Memory B cell (primary cell): ENCODE data around the gene PALLD.

Source experiments
- ATAC-seq: fragments of 150-1000 bp; cut with Tn5 transposase; 2 replicates; pipeline ENCODE4 v1.10.0; 2021; ENCODE audit warnings: low read depth, mild to moderate bottlenecking, moderate library complexity
- DNase-seq, 2 donors: peaks; one replicate each; pipeline ENCODE4 v3.0.0; 2022; ENCODE audit warnings: low spot score in 2 of 2
- H3K27ac Mint-ChIP-seq: one replicate; pipeline ENCODE4 v1.8.0; 2022; ENCODE audit warnings: mild to moderate bottlenecking, moderate library complexity, mixed read lengths
- H3K27me3 Mint-ChIP-seq: one replicate; pipeline ENCODE4 v1.8.0; 2022; ENCODE audit warnings: mixed read lengths
- H3K36me3 Mint-ChIP-seq: one replicate; pipeline ENCODE4 v1.8.0; 2022; ENCODE audit warnings: mild to moderate bottlenecking, mixed read lengths
- H3K4me1 Mint-ChIP-seq: one replicate; pipeline ENCODE4 v1.8.0; 2022; ENCODE audit warnings: mixed read lengths
- H3K4me3 Mint-ChIP-seq: one replicate; pipeline ENCODE4 v1.8.0; 2022; ENCODE audit warnings: mild to moderate bottlenecking, moderate library complexity, mixed read lengths
- H3K9me3 Mint-ChIP-seq: one replicate; pipeline ENCODE4 v1.8.0; 2022; ENCODE audit warnings: mixed read lengths

Gene PALLD

DNA sequence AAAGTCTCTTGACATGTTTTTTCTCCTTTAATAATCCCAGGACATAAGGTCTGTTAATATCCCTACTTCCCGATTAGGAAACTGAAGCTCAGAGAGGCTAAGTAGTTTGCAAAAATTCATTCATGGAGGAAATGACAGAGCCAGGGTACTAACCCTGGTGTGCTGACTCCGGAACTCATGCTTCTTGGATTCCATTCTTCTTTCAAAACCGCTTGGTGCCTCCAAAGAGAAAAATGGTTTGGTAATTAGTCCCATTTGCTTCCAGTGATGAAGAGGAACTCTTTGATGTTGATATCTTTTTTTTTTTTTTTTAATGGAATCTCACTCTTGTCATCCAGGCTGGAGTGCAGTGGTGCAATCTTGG lies 146.9 kb downstream of the PALLD start:
- ATAC-seq (no peak), DNase-seq (no peak)
- Mint-ChIP-seq H3K4me3 (no peak overlapping the region), H3K27ac (no peak overlapping the region), H3K4me1 (no peaks in the 10 kb centered on the region), H3K9me3 (peaks cover 3% of the 10 kb centered on the region), H3K27me3 (peaks cover 8% of the 10 kb centered on the region), H3K36me3 (no peaks in the 10 kb centered on the region)

DNA sequence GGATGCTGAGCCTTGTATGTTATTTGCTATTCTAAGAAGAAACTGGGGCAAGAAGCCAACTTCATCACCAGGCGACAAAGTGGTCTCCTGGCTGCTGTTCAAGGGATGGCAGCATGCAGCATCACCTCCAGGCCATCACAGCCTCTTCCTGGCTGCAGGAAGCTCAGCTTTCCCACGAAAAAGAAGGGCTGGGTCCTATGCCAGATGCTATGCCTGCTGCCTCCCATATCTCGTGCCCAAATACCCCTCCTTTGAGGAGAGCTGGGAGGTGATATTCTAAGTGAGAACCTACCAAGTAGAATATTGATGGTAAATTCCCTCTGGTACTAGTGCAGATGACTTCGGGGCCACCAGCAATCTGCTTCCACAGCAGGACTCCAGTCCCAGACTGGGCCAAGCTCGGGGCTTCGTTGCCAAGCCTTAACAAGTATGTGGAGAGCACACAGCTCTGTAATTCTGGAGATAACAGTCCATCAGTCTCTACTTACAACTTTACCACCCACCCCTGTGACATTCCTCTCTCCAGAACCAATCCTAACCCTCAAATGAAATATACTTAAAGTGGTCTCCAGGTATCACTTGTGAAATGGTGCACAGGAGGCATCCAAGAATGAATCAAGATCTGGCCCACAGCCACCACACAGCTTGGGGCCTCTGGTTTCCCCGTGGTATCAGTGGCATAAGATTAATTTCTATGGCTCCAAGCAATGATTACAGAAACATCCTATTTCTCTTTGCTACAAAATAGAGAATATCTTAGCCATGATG lies 149.3 kb downstream of the PALLD start:
- ATAC-seq: no peak
- DNase-seq: no peak
- Mint-ChIP-seq H3K27me3 (peaks cover 8% of the 10 kb centered on the region), H3K27ac (no peak overlapping the region), H3K9me3 (no peaks in the 10 kb centered on the region), H3K4me1 (no peaks in the 10 kb centered on the region), H3K4me3 (no peak overlapping the region), H3K36me3 (no peaks in the 10 kb centered on the region)

DNA sequence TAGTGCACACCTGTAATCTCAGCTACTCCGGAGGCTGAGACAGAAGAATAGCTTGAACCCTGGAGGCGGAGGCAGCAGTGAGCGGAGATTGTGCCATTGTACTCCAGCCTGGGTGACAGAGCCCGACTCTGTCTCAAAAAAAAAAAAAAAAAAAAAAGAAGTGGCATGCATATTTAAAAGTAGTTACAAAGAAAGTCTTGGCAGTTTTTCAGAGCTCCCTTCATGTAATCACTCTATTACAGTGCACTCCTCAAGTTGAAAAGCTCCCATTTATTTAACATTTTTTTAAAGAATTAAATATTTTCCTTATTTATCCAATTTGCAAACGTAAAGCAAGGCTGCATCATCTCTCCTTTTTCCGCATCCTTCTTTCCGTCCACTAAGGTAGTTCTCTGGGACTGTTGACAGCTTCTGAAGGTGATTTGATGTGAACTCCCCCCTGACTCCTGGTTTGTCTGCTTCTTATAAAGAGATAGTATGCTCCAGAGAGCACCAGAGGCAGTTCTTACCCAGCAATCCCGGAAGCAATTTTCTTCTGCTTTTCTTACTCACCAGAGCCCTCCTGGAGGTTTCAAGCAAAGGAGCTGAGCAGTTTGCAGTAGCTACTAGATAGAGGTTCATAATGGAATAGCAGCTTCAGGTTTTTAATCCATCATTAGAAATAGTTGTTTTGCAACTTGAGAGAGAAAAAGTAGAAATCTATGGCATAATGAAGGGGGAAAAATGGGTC lies 151.0 kb downstream of the PALLD start:
- Mint-ChIP-seq H3K4me1 (no peaks in the 10 kb centered on the region), H3K27ac (no peak overlapping the region), H3K36me3 (no peaks in the 10 kb centered on the region), H3K4me3 (no peak overlapping the region), H3K9me3 (no peaks in the 10 kb centered on the region), H3K27me3 (peaks cover 9% of the 10 kb centered on the region)
- ATAC-seq: no peak
- DNase-seq: no peak

DNA sequence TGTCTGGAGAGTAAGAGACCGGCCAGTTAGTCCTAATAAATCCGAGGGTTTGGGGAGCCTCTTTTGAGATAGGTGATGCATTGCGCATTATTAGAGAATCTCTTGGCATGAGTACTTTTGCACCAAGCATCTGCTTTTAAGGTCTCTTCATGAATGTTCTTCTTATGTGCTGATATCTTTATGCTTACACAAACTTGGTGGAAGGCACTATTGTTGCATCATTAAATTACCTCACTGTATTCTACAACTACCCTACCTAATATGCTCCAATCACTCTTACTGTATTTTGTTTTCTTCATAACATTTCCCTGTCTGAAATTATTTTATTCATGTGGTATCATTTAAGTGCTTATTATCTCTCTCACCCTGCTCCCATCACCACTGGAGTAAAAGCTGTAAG lies 151.6 kb downstream of the PALLD start:
- Mint-ChIP-seq H3K9me3 (no peaks in the 10 kb centered on the region), H3K36me3 (no peaks in the 10 kb centered on the region), H3K27me3 (peaks cover 8% of the 10 kb centered on the region), H3K4me1 (no peaks in the 10 kb centered on the region), H3K27ac (no peak overlapping the region), H3K4me3 (no peak overlapping the region)
- DNase-seq (no peak), ATAC-seq (no peak)

DNA sequence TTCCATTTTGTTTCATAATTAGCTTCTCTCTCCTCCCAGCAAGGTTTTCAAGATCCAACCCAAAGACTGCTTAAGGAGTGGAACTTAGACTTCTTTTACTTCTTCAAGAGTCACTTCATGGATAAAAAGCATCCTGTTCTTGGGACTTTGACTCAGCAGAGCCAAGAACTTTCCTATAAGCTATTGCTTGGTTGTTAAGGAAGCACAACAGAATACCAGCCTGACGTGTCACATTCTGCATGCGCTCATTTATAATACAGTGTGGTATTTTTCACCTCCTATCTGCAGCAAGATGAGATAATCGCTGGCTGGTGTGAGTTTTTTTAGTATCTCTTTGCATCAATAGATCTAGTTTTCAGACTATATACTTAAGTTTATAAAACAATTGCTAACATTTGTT lies 152.1 kb downstream of the PALLD start:
- Mint-ChIP-seq H3K9me3 (no peaks in the 10 kb centered on the region), H3K27ac (no peak overlapping the region), H3K4me1 (no peaks in the 10 kb centered on the region), H3K27me3 (peaks cover 8% of the 10 kb centered on the region), H3K4me3 (no peak overlapping the region), H3K36me3 (no peaks in the 10 kb centered on the region)
- DNase-seq (no peak), ATAC-seq (no peak)

DNA sequence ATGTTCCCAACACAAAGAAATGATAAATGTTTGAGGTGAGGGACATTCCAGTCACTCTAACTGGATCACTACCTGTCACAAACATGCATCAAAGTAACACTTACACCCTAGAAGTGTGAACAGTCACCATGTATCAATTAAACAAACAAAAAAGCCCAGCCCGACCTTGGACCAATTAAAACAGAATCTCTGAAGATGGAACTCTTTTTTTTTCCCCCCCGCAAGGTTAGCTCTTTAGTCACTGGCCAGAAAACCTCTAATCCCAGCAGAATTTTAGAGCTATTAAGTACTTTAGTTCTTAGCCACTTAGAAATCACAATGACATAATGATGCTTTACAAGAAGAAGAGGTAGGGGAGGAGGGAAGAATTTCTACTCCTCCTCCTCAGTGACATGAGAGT lies 154.5 kb downstream of the PALLD start:
- H3K36me3 Mint-ChIP-seq: no peaks in the 10 kb centered on the region
- peaks cover 8% of the 10 kb centered on the region for H3K4me1 Mint-ChIP-seq
- peaks cover 5% of the 10 kb centered on the region for H3K27me3 Mint-ChIP-seq

DNA sequence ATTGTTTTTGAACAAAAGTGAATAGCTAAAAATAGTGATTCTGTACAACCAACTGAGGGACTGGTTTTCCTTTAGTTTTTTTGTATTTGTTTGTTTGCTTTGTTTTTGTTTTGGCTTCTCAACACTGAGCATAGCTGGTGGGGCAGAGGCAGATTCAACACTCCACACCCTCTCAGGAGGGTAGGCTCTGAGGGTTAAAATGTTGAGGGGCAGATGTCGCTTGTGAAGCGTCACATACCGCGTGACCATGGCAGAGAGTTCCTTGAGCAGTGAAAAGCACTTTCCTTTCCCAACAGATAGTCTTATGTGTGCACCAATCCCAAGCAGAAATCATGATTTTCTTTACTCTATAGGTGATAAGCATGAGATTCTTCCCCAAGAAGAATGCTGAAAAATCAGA lies 155.0 kb downstream of the PALLD start:
- no peak for DNase-seq
- no peaks in the 10 kb centered on the region for H3K9me3 Mint-ChIP-seq
- no peaks in the 10 kb centered on the region for H3K36me3 Mint-ChIP-seq
- no peak overlapping the region for H3K27ac Mint-ChIP-seq
- ATAC-seq: no peak
- peaks cover 3% of the 10 kb centered on the region for H3K27me3 Mint-ChIP-seq
- peaks cover 8% of the 10 kb centered on the region for H3K4me1 Mint-ChIP-seq
- no peak overlapping the region for H3K4me3 Mint-ChIP-seq

More for the DNA sequence above, 154.5 kb downstream of the PALLD start:
- Mint-ChIP-seq H3K27ac (no peak overlapping the region), H3K9me3 (no peaks in the 10 kb centered on the region), H3K4me3 (no peak overlapping the region)
- ATAC-seq (no peak), DNase-seq (no peak)

DNA sequence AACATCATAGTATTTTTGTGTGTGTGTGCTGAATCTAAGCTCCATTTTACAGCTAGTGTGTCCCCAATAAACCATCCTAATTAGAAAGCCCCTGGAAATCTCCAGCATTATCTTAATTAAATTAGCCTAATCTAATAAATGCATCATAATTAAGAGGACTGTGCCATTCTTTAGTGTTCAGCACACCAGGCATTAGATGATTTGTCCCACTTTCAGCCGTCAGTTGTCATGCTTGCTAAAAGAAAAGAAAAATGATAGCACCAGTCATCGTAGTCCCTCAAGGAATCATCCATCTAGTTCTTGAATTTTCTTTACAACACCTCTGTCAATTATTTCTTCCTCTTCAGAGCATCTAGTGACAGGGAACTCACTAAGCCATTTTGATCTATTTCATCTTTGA lies 155.9 kb downstream of the PALLD start:
- H3K4me1 Mint-ChIP-seq: peaks cover 8% of the 10 kb centered on the region
- peaks cover 3% of the 10 kb centered on the region for H3K27me3 Mint-ChIP-seq
- H3K27ac Mint-ChIP-seq: no peak overlapping the region
- H3K9me3 Mint-ChIP-seq: no peaks in the 10 kb centered on the region
- DNase-seq (no peak), ATAC-seq (no peak)
- H3K4me3 Mint-ChIP-seq: no peak overlapping the region
- H3K36me3 Mint-ChIP-seq: no peaks in the 10 kb centered on the region

DNA sequence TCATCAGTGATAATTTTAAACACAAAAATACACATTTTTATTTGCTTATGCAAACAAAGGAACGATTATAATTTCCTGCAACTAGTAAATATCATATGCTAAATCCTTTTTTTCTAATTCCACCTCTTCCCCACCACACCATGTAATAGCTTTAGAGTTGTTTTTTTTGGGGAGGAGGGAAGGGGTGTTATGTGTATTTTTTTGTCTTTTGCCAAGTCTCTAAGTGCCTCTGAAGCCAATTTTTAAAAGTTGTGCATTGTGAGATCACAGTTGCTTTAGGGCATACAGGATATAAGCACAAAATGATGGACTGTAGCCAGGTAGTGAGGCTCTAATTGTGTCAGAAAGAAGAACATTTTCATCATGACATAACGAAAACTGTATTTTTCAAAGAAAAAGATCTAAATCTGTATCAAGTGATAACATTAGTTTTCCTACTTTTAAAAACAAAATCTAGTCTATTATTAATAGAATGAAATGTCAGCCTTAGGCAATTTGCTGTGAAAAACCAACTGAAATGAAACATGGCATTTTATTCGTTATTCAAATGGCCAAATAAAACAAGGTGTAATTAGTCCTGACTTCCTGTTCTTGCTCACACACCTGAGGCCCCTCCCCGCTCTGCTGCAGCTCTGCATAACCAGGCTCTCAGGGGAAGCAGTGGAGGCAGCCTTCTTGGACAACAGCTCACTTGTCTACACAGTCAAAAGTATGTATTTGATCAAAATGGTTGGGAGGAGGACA lies 157.4 kb downstream of the PALLD start:
- Mint-ChIP-seq H3K4me3 (no peak overlapping the region), H3K27ac (no peak overlapping the region), H3K27me3 (peaks cover 3% of the 10 kb centered on the region), H3K4me1 (peaks cover 8% of the 10 kb centered on the region), H3K9me3 (no peaks in the 10 kb centered on the region), H3K36me3 (no peaks in the 10 kb centered on the region)
- DNase-seq (no peak), ATAC-seq (no peak)

DNA sequence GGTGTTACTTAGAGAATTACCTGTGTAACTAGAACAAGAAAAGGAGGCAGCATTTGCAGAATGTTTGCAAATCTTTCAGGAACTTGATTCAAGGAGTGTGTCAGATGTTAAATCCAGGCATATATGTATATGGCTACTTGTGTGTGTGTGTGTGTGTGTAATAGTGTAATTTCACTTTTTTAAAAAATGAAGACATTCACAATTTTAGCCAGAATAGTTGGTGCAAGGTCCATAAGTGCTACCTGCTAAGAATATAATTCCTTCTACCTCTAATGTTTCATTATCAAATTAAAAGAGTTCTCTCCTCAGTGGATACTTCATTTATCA lies 158.0 kb downstream of the PALLD start:
- no peak overlapping the region for H3K4me3 Mint-ChIP-seq
- no peak for DNase-seq
- ATAC-seq: no peak
- H3K4me1 Mint-ChIP-seq: peaks cover 8% of the 10 kb centered on the region
- H3K36me3 Mint-ChIP-seq: no peaks in the 10 kb centered on the region
- H3K27ac Mint-ChIP-seq: no peak overlapping the region
- no peaks in the 10 kb centered on the region for H3K9me3 Mint-ChIP-seq
- H3K27me3 Mint-ChIP-seq: peaks cover 3% of the 10 kb centered on the region

DNA sequence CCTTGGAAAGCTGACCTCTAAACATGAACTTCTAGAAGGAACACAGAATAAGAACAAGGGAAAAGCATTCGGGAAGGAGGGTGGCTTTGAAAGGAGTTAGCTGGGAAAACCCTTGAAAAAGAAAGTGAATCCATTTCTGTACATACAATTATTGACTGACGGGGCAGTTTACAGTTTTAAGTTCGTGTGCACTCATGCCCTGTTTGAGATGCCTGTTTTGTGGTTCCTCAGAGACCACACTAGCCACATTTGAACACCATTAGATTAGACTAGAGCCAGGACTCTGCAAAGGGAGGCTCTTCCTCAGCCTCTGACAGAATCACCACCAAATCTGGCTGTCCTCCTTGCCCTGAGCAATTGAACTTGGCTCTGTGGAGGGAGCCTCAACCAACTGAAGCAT lies 158.3 kb downstream of the PALLD start:
- peaks cover 3% of the 10 kb centered on the region for H3K27me3 Mint-ChIP-seq
- ATAC-seq: no peak
- H3K27ac Mint-ChIP-seq: no peak overlapping the region
- H3K36me3 Mint-ChIP-seq: no peaks in the 10 kb centered on the region
- no peak overlapping the region for H3K4me3 Mint-ChIP-seq
- DNase-seq: no peak
- peaks cover 8% of the 10 kb centered on the region for H3K4me1 Mint-ChIP-seq
- H3K9me3 Mint-ChIP-seq: no peaks in the 10 kb centered on the region

DNA sequence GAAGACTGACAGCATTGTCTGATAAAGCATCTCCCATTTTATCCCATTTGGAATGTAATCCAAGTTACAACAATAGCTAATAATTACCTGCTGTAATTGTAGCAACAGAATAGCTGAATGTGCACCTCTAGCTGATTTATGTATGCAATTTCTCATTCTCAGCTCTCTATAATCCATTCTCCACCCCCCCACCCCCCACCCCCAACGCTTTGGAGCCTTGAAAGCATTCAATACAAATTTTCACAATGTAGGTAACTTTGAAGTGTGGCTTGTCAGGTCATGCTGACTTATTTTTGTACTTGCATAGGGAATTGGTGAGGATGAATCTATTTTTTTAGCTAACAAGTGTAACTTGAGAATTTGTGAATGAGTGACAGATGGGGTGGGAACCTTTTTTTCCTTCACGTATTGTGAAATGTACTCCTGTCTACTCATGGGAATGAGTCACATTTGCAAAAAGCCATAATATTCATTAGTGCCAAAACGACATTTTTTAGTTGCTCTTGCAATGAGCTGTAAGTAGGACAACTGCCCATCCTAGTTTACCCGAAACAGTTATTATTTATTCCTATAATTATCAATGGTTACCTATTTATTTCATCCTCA lies 159.3 kb downstream of the PALLD start:
- Mint-ChIP-seq H3K27ac (no peak overlapping the region), H3K4me3 (no peak overlapping the region), H3K4me1 (peaks cover 8% of the 10 kb centered on the region), H3K27me3 (peaks cover 3% of the 10 kb centered on the region), H3K9me3 (no peaks in the 10 kb centered on the region), H3K36me3 (no peaks in the 10 kb centered on the region)
- DNase-seq (no peak), ATAC-seq (no peak)

DNA sequence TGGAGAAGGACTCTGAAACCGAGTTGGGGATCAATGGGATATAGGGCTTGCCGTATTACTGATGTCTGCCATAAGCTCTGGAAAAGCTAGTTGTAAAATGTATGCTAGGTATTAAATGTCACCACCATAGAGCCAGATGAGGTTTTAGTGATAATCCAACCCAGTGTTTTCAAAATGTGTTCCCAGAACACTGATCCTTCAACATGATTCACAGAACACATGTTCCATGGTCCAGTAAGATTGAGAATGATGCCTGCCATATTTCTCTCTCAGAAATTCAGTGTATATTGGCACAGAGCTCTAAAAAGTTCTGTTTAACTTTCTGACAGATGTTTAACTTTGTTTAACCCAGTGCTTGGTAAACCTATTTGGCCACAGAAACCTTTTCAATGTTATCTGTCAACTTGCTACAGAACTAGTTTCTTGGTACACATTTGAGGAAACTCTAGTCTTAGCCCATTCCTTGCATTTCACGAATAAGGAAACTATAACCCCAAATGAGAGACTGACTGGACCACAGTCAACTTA lies 160.2 kb downstream of the PALLD start:
- no peak overlapping the region for H3K27ac Mint-ChIP-seq
- no peaks in the 10 kb centered on the region for H3K36me3 Mint-ChIP-seq
- H3K4me1 Mint-ChIP-seq: peaks cover 8% of the 10 kb centered on the region
- H3K27me3 Mint-ChIP-seq: peaks cover 1% of the 10 kb centered on the region
- H3K4me3 Mint-ChIP-seq: no peak overlapping the region
- DNase-seq (no peak), ATAC-seq (no peak)
- H3K9me3 Mint-ChIP-seq: no peaks in the 10 kb centered on the region

DNA sequence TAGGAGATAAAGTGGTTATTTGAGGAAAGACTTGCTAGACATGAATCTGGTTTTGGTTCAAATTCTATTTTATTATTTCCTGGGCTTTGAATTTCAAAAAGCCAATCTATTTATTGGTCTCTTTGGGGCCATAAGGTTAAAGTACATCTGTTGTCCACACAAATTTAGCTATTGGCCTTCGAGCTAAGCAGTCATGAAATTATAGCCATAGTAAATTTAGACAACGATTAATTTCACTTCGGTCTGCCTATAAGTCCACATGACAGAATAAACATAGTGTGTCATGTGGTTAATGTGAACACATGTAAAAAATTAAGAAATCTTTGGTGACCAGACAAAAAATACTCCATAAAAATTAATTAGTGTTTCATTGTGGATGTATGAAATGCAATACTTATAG lies 161.9 kb downstream of the PALLD start:
- H3K4me1 Mint-ChIP-seq: peaks cover 8% of the 10 kb centered on the region

More for the DNA sequence above, 161.9 kb downstream of the PALLD start:
- Mint-ChIP-seq H3K9me3 (no peaks in the 10 kb centered on the region), H3K27me3 (peaks cover 4% of the 10 kb centered on the region), H3K4me3 (no peak overlapping the region), H3K36me3 (no peaks in the 10 kb centered on the region), H3K27ac (no peak overlapping the region)
- DNase-seq: no peak
- ATAC-seq: no peak
